ENCODE measurements around the gene TEAD4.
A peak's percentile ranks its signal among the peaks of the same experiment; 100 is the strongest.

Gene TEAD4

DNA sequence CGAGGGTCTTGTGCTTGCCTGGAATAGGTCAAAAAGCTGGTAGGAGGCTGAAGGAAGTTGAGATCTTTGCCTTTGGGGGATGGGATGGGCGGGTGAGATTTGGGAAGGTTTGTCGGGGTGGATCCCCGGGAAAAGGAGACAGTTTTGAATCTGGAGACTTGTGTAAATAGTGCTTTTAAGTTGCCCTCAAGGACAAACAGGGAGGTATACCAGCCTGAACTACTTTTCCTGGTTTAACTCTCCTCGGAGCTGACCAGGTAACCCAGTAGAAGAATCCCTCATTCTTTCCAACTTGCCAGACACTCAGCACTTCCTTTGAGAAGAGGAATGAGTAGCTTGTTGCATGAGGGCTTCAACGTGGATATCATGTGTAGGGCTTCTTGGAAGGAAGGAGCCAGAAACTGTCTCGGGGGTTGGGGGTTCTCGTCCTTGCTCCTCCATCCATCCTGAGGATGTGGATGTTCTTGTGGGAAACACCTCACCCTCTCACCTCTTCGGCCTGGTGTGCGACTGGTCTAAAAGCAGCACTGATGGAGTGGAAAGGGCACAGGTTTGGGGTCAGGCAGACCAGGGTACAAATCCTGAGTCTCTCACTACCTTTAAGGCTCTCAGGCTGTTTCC lies 1.9 kb downstream of the TEAD4 start:
- peak; percentile 23 for DNase-seq

GRCh38 chr12:2961705-2962104 lies 2.5 kb downstream of the TEAD4 start:
- no peak for DNase-seq

DNA sequence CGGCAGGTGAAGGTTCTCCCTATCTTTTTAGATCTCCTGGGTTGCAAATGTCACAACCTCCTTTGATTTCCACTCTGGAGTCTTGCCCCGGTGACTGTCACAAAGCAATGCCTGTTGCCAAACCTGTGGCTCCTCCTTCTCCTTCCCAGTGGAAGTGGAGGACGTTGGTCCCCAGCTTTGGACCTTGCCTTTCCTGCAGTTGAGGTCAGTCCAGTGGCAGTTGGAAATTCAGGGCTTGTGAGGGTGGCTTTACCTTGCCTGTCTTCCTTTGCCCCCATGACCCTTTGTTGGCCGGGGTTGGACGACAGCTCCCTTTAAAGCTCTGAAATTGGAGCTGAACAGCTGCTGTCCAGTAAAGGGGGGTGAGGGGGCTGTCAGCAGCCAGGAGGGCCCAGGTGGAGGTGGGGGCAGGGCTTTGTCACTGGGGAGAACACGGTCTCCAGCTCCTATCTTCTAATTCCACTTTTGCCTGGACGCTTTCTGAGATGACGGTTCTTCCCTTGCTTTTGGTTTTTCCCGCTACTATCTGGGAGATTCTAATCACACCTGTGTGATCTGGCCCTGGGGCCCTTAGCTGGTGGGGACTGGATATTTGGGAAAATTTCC lies 4.1 kb downstream of the TEAD4 start:
- no peak for DNase-seq

DNA sequence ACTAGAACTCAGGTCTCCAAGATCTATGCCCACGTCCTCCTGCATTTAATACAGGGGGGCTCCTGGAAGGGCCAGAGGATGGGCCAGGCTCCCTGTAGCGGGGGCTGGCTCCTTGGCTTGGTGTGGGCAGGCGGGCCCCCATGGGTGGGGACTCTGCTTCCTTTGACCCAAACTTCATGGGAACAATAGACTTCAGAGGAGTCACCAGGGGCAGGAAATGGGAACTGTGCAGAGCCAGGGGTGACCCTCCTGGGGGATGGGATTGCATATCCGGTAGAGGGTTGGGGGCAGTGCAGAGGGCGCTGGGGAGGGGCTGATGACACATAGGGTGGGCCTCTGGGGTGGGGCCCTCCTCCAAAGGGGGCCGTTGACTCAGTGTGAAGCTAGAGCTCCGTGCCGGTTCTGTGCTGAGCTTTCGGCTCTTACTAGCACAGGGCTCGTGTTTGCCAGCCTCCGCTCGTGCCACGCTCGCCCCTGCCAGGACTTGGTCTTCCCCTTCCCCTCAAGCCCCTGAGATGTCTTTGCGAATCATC lies 4.6 kb downstream of the TEAD4 start:
- DNase-seq = no peak

DNA sequence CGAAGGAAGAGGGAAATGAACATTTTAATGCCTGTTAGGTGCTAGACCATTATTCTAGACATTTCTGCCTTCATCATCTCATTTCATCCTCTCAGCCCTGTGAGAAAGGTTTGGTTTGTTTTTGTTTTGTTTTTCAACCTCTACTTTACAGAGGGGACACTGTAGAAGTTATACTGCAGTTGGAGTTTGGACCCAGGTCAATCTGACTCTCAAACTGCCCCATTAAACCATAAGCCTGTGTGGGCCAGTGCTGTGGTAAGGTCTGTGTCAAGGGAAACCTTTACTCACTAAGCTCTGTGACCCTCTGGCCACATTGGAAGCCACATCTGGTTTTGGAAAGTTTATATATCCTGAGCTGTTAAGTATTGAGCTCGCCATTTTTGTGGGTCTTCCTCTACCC lies 8.5 kb downstream of the TEAD4 start:
- DNase-seq = no peak

- no peak for DNase-seq
Measured at GRCh38 chr12:2970744-2971143, 11.5 kb downstream of the TEAD4 start.

DNA sequence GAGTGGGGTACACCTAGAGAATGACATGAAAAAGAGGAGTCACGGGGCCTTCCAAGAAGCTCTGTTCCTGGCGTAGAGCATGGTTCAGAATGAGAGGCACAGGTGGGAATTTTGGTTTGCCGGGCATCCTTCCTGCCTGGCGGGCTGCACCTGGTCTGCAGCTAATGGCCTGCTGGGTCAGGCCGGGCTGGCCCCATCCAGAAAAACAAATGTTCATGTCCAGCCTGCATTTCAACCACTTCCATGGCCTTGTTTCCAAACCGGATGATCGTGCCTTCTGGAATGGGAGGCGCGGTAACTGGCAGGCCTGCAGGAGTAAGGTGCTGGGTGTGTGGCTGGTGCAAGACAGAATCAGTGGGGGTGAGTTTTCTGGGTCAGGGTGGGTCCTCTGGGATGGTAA lies 14.4 kb downstream of the TEAD4 start:
- DNase-seq = no peak

DNA sequence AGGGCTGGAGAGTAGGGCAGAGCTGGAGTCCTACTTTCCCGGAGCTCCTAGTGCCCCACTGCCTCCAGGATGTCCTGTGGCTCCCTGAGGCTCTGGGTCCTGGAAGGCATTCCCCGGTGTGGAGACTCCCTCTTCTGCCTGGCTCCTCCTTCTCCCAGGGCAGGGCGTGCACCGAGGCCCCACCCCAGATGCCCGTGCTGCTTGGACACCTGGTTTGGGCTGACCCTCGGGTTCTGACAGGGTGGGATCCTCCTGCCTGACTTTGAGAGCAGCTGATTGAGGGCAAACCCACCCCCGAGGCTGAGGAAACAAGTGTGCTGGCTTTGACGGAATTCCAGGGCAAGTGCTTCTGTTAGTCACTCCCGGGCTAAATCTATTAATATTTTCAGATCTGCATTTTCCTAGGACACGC lies 15.4 kb downstream of the TEAD4 start:
- DNase-seq = no peak

DNA sequence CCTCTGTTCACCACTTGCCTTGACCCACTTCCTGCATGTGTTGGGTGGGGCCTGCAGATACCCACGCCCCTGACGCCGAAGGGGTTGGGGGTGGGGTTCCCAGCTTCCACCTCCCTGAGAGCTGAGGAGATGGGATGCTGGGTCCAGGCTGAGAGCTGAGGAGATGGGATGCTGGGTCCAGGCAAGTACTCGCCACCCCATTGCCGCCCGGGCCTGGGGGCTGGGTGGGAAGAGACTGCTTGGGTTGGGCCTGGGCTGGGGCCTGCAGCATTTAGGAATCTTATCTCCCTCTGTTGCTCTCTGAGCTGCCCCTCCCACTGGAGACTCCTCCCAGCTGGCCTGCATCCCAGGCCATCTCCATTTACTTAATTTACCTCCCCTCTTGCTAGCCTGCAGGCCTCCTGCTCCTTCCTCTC lies 17.4 kb downstream of the TEAD4 start:
- DNase-seq = no peak

GRCh38 chr12:2977776-2978175 lies 18.6 kb downstream of the TEAD4 start:
- DNase-seq = no peak

- no peak for DNase-seq
Measured at GRCh38 chr12:2979806-2980205, 20.6 kb downstream of the TEAD4 start.

GRCh38 chr12:2980630-2981029 lies 21.4 kb downstream of the TEAD4 start:
- no peak for DNase-seq

- DNase-seq = no peak
Measured at GRCh38 chr12:2982361-2982760, 23.2 kb downstream of the TEAD4 start.

GRCh38 chr12:2984249-2984648 lies 25.1 kb downstream of the TEAD4 start:
- no peak for DNase-seq

GRCh38 chr12:2984698-2985097 lies 25.5 kb downstream of the TEAD4 start:
- no peak for DNase-seq

DNA sequence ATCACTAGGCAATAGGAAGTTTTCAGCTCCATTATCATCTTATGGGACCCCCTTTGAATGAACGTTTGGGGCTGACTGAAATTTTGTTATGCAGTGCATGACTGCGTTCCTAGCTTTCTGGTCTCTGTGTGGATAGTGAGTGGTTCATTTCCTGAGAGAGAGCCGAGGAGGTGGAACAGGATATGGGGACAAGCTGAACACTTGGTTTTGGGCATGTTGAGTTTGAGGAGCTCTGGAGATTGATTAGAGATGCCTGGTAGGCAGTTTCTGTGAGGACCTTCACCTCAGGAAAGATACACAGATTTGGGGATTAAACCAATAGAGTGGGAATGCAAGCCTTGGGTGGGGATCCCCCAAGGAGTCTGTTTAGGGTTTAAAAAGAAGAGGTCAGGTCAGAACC lies 27.7 kb downstream of the TEAD4 start:
- no peak for DNase-seq

- no peak for DNase-seq
Measured at GRCh38 chr12:2988494-2988893, 29.3 kb downstream of the TEAD4 start.

- DNase-seq = no peak
Measured at GRCh38 chr12:2992724-2993123, 33.5 kb downstream of the TEAD4 start.

- DNase-seq = no peak
Measured at GRCh38 chr12:2997989-2998670, 38.9 kb downstream of the TEAD4 start.

GRCh38 chr12:2998789-2999264 lies 39.6 kb downstream of the TEAD4 start:
- peak; percentile 18 for DNase-seq

DNA sequence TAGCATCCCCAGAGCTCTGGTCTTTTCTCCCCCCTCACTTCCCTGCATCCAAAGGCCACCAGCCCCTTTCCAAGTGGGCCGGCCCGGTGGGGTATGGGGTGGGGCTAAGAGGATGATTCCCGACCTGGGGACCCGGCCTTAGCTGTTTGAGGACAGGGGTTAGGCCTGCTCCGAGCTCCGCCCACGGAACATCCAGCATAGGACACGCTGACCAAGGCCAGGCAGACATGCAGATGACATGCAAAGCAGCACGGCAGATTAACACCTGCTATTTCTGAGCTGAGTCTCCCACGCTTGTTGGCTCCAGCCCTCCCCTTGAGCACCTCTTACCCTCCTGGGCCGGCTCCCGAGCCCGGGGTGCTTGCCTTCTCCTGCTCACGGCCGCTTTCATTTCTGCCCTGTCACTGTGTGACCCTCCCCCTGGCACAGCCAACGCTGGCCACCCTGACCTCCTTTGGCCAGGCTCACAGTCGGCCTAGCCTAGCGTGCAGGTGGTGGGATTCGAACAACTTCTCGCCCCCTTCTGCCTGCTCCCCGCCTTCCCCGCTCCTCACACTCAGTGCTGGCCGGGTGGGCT lies 40.2 kb downstream of the TEAD4 start:
- DNase-seq = no peak

- no peak for DNase-seq
Measured at GRCh38 chr12:3000548-3001275, 41.5 kb downstream of the TEAD4 start.

DNA sequence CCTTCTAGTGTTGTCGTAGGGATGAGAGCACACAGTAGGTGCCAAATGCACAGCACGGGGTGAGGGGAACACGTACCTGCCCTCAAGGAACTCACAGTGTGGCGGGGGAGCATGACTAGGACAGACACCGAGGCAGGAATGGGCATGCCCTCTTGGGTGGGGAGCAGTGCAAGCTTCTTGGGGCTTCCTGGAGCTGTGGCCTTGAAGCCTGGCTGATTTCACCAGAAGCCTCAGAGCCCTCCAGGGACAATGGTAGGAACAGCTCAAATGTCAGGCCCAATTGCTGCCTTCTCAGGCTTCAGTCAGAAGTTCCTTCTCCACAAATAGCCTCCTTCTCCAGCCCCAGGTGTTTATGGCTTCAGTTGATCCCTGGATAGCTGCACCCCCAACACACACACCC lies 43.4 kb downstream of the TEAD4 start:
- no peak for DNase-seq
